Psoas muscle (tissue), 8 donors: ENCODE results near the gene ALDH3B2. TPM values are rescaled to one million over a fixed set of nuclear protein-coding genes. Genes with fewer than 3 reads are reported as not detected.

Experiments
- ATAC-seq, 4 donors: fragments of 200-7000 bp; cut with Tn5 transposase; one replicate each; pipeline ENCODE4 v1.9.1; 2020; ENCODE audit warnings: moderate library complexity in 3 of 4, mild to moderate bottlenecking in 2 of 4
- DNase-seq, 2 donors: peaks; one replicate each; pipeline ENCODE4 v3.0.0-alpha.2; 2020
- H3K27ac ChIP-seq: fragments of 200-600 bp; one replicate; pipeline ENCODE4 v1.8.0; 2022
- H3K27me3 ChIP-seq, 3 donors: fragments of 200-600 bp in 1 of 3; one replicate each; pipeline versions ENCODE4 v1.6.1 to v1.8.0; 2013 to 2022; ENCODE audit warnings: low read length in 2 of 3, mild to moderate bottlenecking in 2 of 3, moderate library complexity in 1 of 3; ENCODE audit not compliant: insufficient read depth in 3 of 3
- H3K36me3 ChIP-seq, 2 donors: fragments of 200-600 bp in 1 of 2; one replicate each; pipeline versions ENCODE4 v1.6.1 to v1.8.0; 2013 to 2022; ENCODE audit warnings: low read depth in 1 of 2, mild to moderate bottlenecking in 1 of 2, moderate library complexity in 1 of 2; ENCODE audit not compliant: insufficient read depth in 1 of 2
- H3K4me1 ChIP-seq: fragments of 200-600 bp; one replicate; pipeline ENCODE4 v1.8.0; 2022
- H3K4me3 ChIP-seq: fragments of 200-600 bp; one replicate; pipeline ENCODE4 v1.8.0; 2022; ENCODE audit warnings: mild to moderate bottlenecking
- H3K9me3 ChIP-seq: fragments of 200-600 bp; one replicate; pipeline ENCODE4 v1.8.0; 2022
- CTCF ChIP-seq: fragments of 200-600 bp; IDR thresholded peaks from one replicate; pipeline ENCODE4 v1.8.0; 2022; ENCODE audit warnings: antibody characterized with exemption
- WGBS, 3 donors: extraction: QIAGEN DNeasy Blood & Tissue Kit; methylation state at CpG; one replicate each; pipeline versions ENCODE4 v1.1.6 to v1.1.7; 2013; 5-methylcytosine and 5-hydroxymethylcytosine counted together
- intact Hi-C, 2 donors: fragments of 100-400 bp; cut with DNase I; formaldehyde crosslinking; loops; one replicate each; pipeline versions ENCODE4 v1.11.0 to v1.14.2; 2022
- polyA plus RNA-seq, 3 donors: library from polyadenylated mRNA; stranded (reverse); fragments of 200-250 nt; gene quantifications; one replicate each; pipeline ENCODE4 v1.2.3, GENCODE V29; 2013
- total RNA-seq, 4 donors: library from RNA; stranded (reverse); fragmentation: NEBNext Ultra II Directional in 2 of 4; extraction: Animal tissue kit (Norgen Biotek cat#: 25700) in 2 of 4; gene quantifications; one replicate each; pipeline versions ENCODE4 v1.2.1 to v1.2.4, GENCODE V29; 2021 to 2023
- donor health status: healthy with polysubstance abuse.
- donor health status: DM: no; HTN: no; CAD: no; lungs with moderate emphysema.
- donor health status: Bipolar disorder and iron deficiency.
- donor health status: healthy.
- donor health status: DM: yes; HTN: yes; CAD: no.
- donor health status: DM: no; HTN: no; CAD: no.
- donor health status: DM: no; HTN: no; CAD: no.
- donor health status: DM: yes; HTN: yes; CAD: no.

Gene ALDH3B2
- total and polyA plus RNA-seq, 7 donors = not detected

- ATAC-seq = no peak
- 60 to 77% (median 64%) methylated on average over 7 of the region's 7 CpGs for WGBS, 3 donors
- peaks cover 0 to 8% (median 0%) of the 10 kb centered on the region in 3 donors for H3K27me3 ChIP-seq
- H3K4me1 ChIP-seq = peaks cover 4% of the 10 kb centered on the region
- DNase-seq = no peak
- H3K4me3 ChIP-seq = no peak overlapping the region
- no peaks in the 10 kb centered on the region for H3K9me3 ChIP-seq
- intact Hi-C loops = loop anchor here in 1 of 2 donors (5.0 kb wide), 1 partner anchor 40 kb away; no protein-coding TSS in a partner anchor
- H3K27ac ChIP-seq = no peak overlapping the region
- H3K36me3 ChIP-seq = peaks cover 0 to 12% of the 10 kb centered on the region in 2 donors
- TF ChIP-seq CTCF = no peak
Observed at GRCh38 chr11:67617243-67617953, 57.0 kb downstream of the ALDH3B2 start.

- H3K27ac ChIP-seq = no peak overlapping the region
- H3K36me3 ChIP-seq = peaks cover 0 to 20% of the 10 kb centered on the region in 2 donors
- ATAC-seq (peak in 1 of 4 donors; percentile 12), DNase-seq (peak in 1 of 2 donors; percentile 45)
- WGBS, 3 donors = 21 to 43% (median 29%) methylated on average over 10 to 11 of the region's 11 CpGs
- no peaks in the 10 kb centered on the region for H3K9me3 ChIP-seq
- no peak for TF ChIP-seq CTCF
- peaks cover 4% of the 10 kb centered on the region for H3K4me1 ChIP-seq
- intact Hi-C loops = loop anchor here in 1 of 2 donors (5.0 kb wide), 1 partner anchor 41 kb away; no protein-coding TSS in a partner anchor
- no peak overlapping the region for H3K4me3 ChIP-seq
- peaks cover 0 to 8% (median 0%) of the 10 kb centered on the region in 3 donors for H3K27me3 ChIP-seq
Observed at GRCh38 chr11:67616431-67617242, 57.8 kb downstream of the ALDH3B2 start.

- peaks cover 0 to 8% (median 0%) of the 10 kb centered on the region in 3 donors for H3K27me3 ChIP-seq
- DNase-seq = peak in 1 of 2 donors; percentile 50
- no peak for TF ChIP-seq CTCF
- no peak overlapping the region for H3K27ac ChIP-seq
- H3K4me3 ChIP-seq = no peak overlapping the region
- WGBS, 3 donors = 17 to 19% (median 19%) methylated on average over 26 to 34 of the region's 34 CpGs
- H3K36me3 ChIP-seq = peaks cover 6 to 27% of the 10 kb centered on the region in 2 donors
- intact Hi-C loops = loop anchor here in 1 of 2 donors (5.0 kb wide), 1 partner anchor 41 kb away; no protein-coding TSS in a partner anchor
- H3K9me3 ChIP-seq = no peaks in the 10 kb centered on the region
- H3K4me1 ChIP-seq = peaks cover 4% of the 10 kb centered on the region
- ATAC-seq = peak; percentile 2 to 16 (median 12)
Observed at GRCh38 chr11:67615728-67616430, 58.5 kb downstream of the ALDH3B2 start.
